Heart left ventricle (tissue), 16 donors: ENCODE measurements around the gene TSPAN31. TPM values are rescaled to one million over a fixed set of nuclear protein-coding genes. Genes with fewer than 3 reads are reported as not detected.
A peak's percentile ranks its signal among the peaks of the same experiment; 100 is the strongest.
"Not testable (repeated sequence)": the region's sequence is repeated elsewhere in the genome, so short reads cannot be mapped to it uniquely, and the experiment has no call there.

Experiments used
- ATAC-seq, 4 donors: fragments of 200-7000 bp; cut with Tn5 transposase; one replicate each; pipeline ENCODE4 v1.9.1; 2020 to 2022; ENCODE audit warnings: moderate library complexity in 4 of 4, mild to moderate bottlenecking in 3 of 4, moderate number of reproducible peaks in 1 of 4
- DNase-seq, 5 donors: peaks; one replicate each; pipeline ENCODE4 v3.0.0-alpha.2; 2020
- H3K27ac ChIP-seq, 12 donors: fragments of 200-600 bp; sonication (generic) in 4 of 12; one replicate each; pipeline versions ENCODE4 v1.5.0 to v1.8.0; 2016 to 2022; ENCODE audit warnings: mild to moderate bottlenecking in 2 of 12
- H3K27me3 ChIP-seq, 9 donors: fragments of 200-600 bp; sonication (generic) in 2 of 9; one replicate each; pipeline versions ENCODE4 v1.5.1 to v1.8.0; 2016 to 2022; ENCODE audit warnings: mild to moderate bottlenecking in 3 of 9
- H3K36me3 ChIP-seq, 9 donors: fragments of 200-600 bp; sonication (generic) in 2 of 9; one replicate each; pipeline versions ENCODE4 v1.5.0 to v1.8.0; 2018 to 2022; ENCODE audit warnings: mild to moderate bottlenecking in 2 of 9
- H3K4me1 ChIP-seq, 12 donors: fragments of 200-600 bp; sonication (generic) in 4 of 12; one replicate each; pipeline versions ENCODE4 v1.5.0 to v1.8.0; 2016 to 2022; ENCODE audit warnings: mild to moderate bottlenecking in 3 of 12
- H3K4me3 ChIP-seq, 12 donors: fragments of 200-600 bp; sonication (generic) in 4 of 12; one replicate each; pipeline versions ENCODE4 v1.5.0 to v1.8.0; 2017 to 2022; ENCODE audit warnings: mild to moderate bottlenecking in 9 of 12, moderate library complexity in 4 of 12
- H3K9me3 ChIP-seq, 12 donors: fragments of 200-600 bp; sonication (generic) in 4 of 12; one replicate each; pipeline versions ENCODE4 v1.5.0 to v1.8.0; 2016 to 2022; ENCODE audit warnings: mild to moderate bottlenecking in 1 of 12
- POLR2A ChIP-seq, 2 donors: fragments of 450-650 bp; IDR thresholded peaks; one replicate each; pipeline ENCODE4 v1.6.1; 2017; ENCODE audit warnings: antibody characterized with exemption in 2 of 2, mild to moderate bottlenecking in 2 of 2, moderate library complexity in 2 of 2
- WGBS, 4 donors: extraction: QIAGEN DNeasy Blood & Tissue Kit in 2 of 4; methylation state at CpG; one replicate each; pipeline versions ENCODE4 v1.1.5 to v1.1.7; 2013 to 2018; 5-methylcytosine and 5-hydroxymethylcytosine counted together
- intact Hi-C, 10 donors: fragments of 100-400 bp; cut with DNase I; formaldehyde crosslinking; loops; one replicate each; pipeline versions ENCODE4 v1.11.1 to v1.14.2; 2022
- polyA plus RNA-seq, 2 donors: library from polyadenylated mRNA; stranded (reverse); fragments of 200-250 nt; gene quantifications; one replicate each; pipeline ENCODE4 v1.2.3, GENCODE V29; 2013
- total RNA-seq, 9 donors: library from RNA; depleted of rRNA in 2 of 9; stranded (reverse); fragments of >200 nt in 2 of 9; fragmentation: NEBNext Ultra II Directional in 3 of 9; extraction: Animal tissue kit (Norgen Biotek cat#: 25700) in 3 of 9; gene quantifications; one replicate each; pipeline versions ENCODE4 v1.1.0 to v1.2.4, GENCODE V29; 2016 to 2023
- TF ChIP-seq, protein P1 (sequence below), 12 donors: fragments of 200-600 bp; sonication (generic) in 4 of 12; IDR thresholded peaks; one replicate each; pipeline versions ENCODE4 v1.5.0 to v1.8.0; 2018 to 2022; ENCODE audit warnings: antibody characterized with exemption in 12 of 12, mild to moderate bottlenecking in 5 of 12
- donor health status: ischemic (EF 13 %, LVEDD 7.1; RV severe dilation, severe dysfunction).
- donor health status: healthy with polysubstance abuse.
- donor health status: DM: no; HTN: yes; CAD: no.
- donor health status: DM: no; HTN: no; CAD: no.
- donor health status: ischemic (EF 25% LVEDD 6.9; RV normal size, moderate dysfunction).
- donor health status: ischemic (EF 25% LVEDD 5.7; RV mildly dilated, moderate dysfunction).
- donor health status: healthy.
- donor health status: DM: yes; HTN: yes; CAD: no.
- donor health status: ischemic (EF 35%, LVEDD 5.7; RV mildly dilated, moderate dysfunction).
- donor health status: nonischemic (EF 11% LVEDD 7.7; RV severe dilation, severe dysfunction).
- donor health status: DM: yes; HTN: yes; CAD: no.
- donor health status: PGD.
- donor health status: ischemic (EF 29% LVEDD 5.4; RV normal size, mild dysfunction).
- donor health status: nonischemic (EF 23%, LVEDD 6.1; RV moderate dilation, normal function).

Gene TSPAN31
- total and polyA plus RNA-seq, 11 donors, result 27.2 to 59.3 (median 31.4) TPM

DNA sequence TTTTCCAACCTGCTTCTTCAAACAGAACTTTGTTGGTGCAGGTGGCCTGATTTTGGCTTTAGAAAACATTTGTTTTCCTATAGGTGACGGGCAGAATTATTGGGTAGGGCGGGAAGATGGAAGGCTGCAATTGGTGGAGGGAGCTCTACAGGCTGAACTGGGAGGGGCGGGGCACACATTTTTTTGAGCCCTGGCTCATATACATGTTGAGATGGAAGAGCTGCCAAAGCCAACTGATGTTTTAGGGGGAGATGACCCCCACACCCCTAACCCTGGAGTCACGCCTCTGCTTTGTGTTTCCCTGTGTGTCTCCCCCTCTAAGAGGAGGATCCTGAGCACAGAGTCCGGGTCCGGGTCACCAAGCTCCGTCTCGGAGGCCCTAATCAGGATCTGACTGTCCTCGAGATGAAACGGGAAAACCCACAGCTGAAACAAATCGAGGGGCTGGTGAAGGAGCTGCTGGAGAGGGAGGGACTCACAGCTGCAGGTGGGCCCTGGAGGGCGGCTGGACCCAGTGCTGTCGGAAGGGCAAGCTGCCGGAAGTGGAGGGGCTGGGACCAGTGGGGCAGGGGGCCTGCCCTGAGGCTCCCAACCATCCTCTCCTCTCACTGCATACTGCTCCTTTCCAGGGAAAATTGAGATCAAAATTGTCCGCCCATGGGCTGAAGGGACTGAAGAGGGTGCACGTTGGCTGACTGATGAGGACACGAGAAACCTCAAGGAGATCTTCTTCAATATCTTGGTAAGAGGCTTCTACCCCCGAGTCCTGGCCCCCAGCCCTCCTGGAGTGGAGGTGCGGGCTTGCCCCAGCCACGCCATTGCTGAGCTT, 24.8 kb upstream of the TSPAN31 start:
- no peaks in the 10 kb centered on the region for H3K4me1 ChIP-seq
- intact Hi-C loops, result no loop called here
- TF ChIP-seq, protein P1, sequence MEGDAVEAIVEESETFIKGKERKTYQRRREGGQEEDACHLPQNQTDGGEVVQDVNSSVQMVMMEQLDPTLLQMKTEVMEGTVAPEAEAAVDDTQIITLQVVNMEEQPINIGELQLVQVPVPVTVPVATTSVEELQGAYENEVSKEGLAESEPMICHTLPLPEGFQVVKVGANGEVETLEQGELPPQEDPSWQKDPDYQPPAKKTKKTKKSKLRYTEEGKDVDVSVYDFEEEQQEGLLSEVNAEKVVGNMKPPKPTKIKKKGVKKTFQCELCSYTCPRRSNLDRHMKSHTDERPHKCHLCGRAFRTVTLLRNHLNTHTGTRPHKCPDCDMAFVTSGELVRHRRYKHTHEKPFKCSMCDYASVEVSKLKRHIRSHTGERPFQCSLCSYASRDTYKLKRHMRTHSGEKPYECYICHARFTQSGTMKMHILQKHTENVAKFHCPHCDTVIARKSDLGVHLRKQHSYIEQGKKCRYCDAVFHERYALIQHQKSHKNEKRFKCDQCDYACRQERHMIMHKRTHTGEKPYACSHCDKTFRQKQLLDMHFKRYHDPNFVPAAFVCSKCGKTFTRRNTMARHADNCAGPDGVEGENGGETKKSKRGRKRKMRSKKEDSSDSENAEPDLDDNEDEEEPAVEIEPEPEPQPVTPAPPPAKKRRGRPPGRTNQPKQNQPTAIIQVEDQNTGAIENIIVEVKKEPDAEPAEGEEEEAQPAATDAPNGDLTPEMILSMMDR (IDR thresholded peaks at IDR 0.05), result no peak
- no peak for TF ChIP-seq POLR2A (IDR thresholded peaks at IDR 0.05)
- no peak overlapping the region for H3K27ac ChIP-seq
- WGBS, 4 donors, result 91 to 94% (median 93%) methylated on average over 16 to 20 of the region's 20 CpGs
- peaks cover 0 to 72% (median 70%) of the 10 kb centered on the region in 9 donors for H3K36me3 ChIP-seq
- H3K4me3 ChIP-seq, result no peak overlapping the region
- DNase-seq (no peak), ATAC-seq (no peak)
- peaks cover 0 to 6% (median 0%) of the 10 kb centered on the region in 9 donors for H3K27me3 ChIP-seq
- H3K9me3 ChIP-seq, result no peaks in the 10 kb centered on the region

- WGBS, 4 donors, result 83 to 85% (median 84%) methylated on average over 11 of the region's 11 CpGs
- TF ChIP-seq, protein P1 (IDR thresholded peaks at IDR 0.05), result no peak
- no peak for TF ChIP-seq POLR2A (IDR thresholded peaks at IDR 0.05)
- Histone ChIP-seq H3K36me3 (peaks cover 0 to 63% (median 61%) of the 10 kb centered on the region in 9 donors), H3K27ac (no peak overlapping the region), H3K4me3 (no peak overlapping the region), H3K9me3 (no peaks in the 10 kb centered on the region), H3K4me1 (peaks cover 0 to 7% (median under 1%) of the 10 kb centered on the region in 12 donors), H3K27me3 (peaks cover 0 to 15% (median 0%) of the 10 kb centered on the region in 9 donors)
- ATAC-seq, result no peak
- intact Hi-C loops, result no loop called here
- peak in 1 of 5 donors; percentile 3 for DNase-seq
Measured at GRCh38 chr12:57720606-57721595, 23.9 kb upstream of the TSPAN31 start.

DNA sequence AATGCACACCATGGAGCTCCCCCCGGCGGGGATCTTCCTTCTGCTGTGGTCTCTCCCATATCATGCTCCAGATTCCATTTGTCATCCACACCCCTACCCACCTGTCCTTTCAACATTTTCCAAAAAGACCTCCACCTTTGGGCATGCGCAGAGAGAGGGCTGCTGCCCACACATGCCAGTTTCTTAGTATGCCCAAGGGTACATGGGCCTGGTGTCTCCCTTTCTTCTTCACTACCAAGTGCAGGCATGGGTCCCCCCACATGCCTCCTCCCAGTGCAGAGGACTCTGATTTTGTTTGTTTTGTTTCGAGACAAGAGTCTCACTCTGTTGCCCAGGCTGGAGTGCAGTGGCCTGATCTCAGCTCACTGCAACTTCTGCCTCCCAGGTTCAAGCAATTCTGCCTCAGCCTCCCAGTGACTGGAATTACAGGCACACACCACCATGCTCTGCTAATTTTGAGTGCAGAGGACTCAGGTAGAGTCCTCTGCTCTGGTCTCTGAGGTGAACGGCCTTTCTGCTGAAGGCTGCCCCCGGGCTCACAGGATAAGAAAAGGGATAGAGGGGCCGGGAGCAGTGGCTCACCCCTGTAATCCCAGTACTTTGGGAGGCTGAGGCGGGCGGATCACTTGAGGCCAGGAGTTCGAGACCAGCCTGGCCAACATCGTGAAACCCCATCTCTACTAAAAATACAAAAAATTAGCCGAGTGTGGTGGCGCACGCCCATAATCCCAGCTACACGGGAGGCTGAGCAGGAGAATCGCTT, 22.8 kb upstream of the TSPAN31 start:
- H3K4me3 ChIP-seq, H3K9me3 ChIP-seq, ATAC-seq, H3K27ac ChIP-seq, intact Hi-C loops: not testable (repeated sequence)
- WGBS, 4 donors, result 91 to 94% (median 92%) methylated on average over 16 of the region's 16 CpGs
- peaks cover 0 to 61% (median 49%) of the 10 kb centered on the region in 9 donors for H3K36me3 ChIP-seq
- peaks cover 0 to 20% (median 0%) of the 10 kb centered on the region in 9 donors for H3K27me3 ChIP-seq
- DNase-seq, result peak in 1 of 5 donors; percentile 6
- peaks cover 0 to 18% (median 5%) of the 10 kb centered on the region in 12 donors for H3K4me1 ChIP-seq
